ENCODE data around the gene SDK1. TPM values are rescaled to one million over a fixed set of nuclear protein-coding genes. Genes with fewer than 3 reads are reported as not detected.

The SDK1 gene
- polyA plus RNA-seq, 2 of the 4 experiments (the other 2 are of a cell fraction): 0.12 to 0.28 TPM

- Histone ChIP-seq H3K4me3 (no peak overlapping the region), H3K4me2 (no peak overlapping the region), H3K4me1 (no peaks in the 10 kb centered on the region), H3K9me3 (peaks cover 6% of the 10 kb centered on the region; the same call in 1 of the 3 replicates), H3K27ac (no peak overlapping the region)
- no peak for DNase-seq (ENCODE audit: low read depth in 1 of 2, low spot score in 1 of 2)
- 43% methylated on average over 9 of the region's 9 CpGs for WGBS (ENCODE audit: missing lambda C conversion rate)
- ChIA-PET POLR2A (no interaction called here), CTCF (interaction anchor here (0.9 kb wide), 1 partner anchor 28 kb away, joined by 3 read pairs; no protein-coding TSS in a partner anchor)
- ATAC-seq: no peak
- TF ChIP-seq MAX (IDR thresholded peaks at IDR 0.05) (no peak), POLR2AphosphoS2 (conservative IDR thresholded peaks at IDR 0.05; ENCODE audit: low read length) (no peak), PBX3 (IDR thresholded peaks at IDR 0.05) (no peak), BHLHE40 (IDR thresholded peaks at IDR 0.05; ENCODE audit: low read depth, low read length) (no peak), ESRRA (IDR thresholded peaks at IDR 0.05; ENCODE audit: borderline replicate concordance, low read length) (no peak), JUN (IDR thresholded peaks at IDR 0.05) (no peak)
- no peak for FAIRE-seq
These were observed 273.3 kb downstream of the SDK1 start for GRCh38 chr7:3574386-3574785.

GRCh38 chr7:3575753-3576531, 274.9 kb downstream of the SDK1 start:
- POLR2A ChIA-PET: no interaction called here
- DNase-seq (ENCODE audit: low read depth in 1 of 2, low spot score in 1 of 2): no peak
- no peak overlapping the region for H3K27ac ChIP-seq
- no peak overlapping the region for H3K4me2 ChIP-seq
- no peak for ATAC-seq
- H3K9me3 ChIP-seq: peaks cover 10% of the 10 kb centered on the region; the same call in 1 of the 3 replicates
- no peak overlapping the region for H3K4me3 ChIP-seq
- FAIRE-seq: no peak
- 36% methylated on average over 7 of the region's 7 CpGs for WGBS (ENCODE audit: missing lambda C conversion rate)
- CTCF ChIA-PET: interaction anchor here (0.8 kb wide), 1 partner anchor 12 kb away, joined by 3 read pairs; no protein-coding TSS in a partner anchor
- no peaks in the 10 kb centered on the region for H3K4me1 ChIP-seq
- no peak for TF ChIP-seq TFCP2L1 (CRISPR knock-in tag; IDR thresholded peaks at IDR 0.05)
- no peak for TF ChIP-seq E2F6 (IDR thresholded peaks at IDR 0.05; ENCODE audit: borderline replicate concordance, low read depth)
- TF ChIP-seq SMC3 (IDR thresholded peaks at IDR 0.05): no peak
- TF ChIP-seq EHF (CRISPR knock-in tag; IDR thresholded peaks at IDR 0.05): no peak
- TF ChIP-seq CHD4 (IDR thresholded peaks at IDR 0.05; ENCODE audit: borderline replicate concordance): no peak
- no peak for TF ChIP-seq FOSB (CRISPR knock-in tag; IDR thresholded peaks at IDR 0.05)
- TF ChIP-seq ATOH8 (CRISPR knock-in tag; IDR thresholded peaks at IDR 0.05; ENCODE audit: low read depth): no peak
- no peak for TF ChIP-seq RCOR1 (IDR thresholded peaks at IDR 0.05; ENCODE audit: low read depth, low read length)
- TF ChIP-seq HES2 (IDR thresholded peaks at IDR 0.05): no peak
- no peak for TF ChIP-seq TP53 (CRISPR knock-in tag; IDR thresholded peaks at IDR 0.05)
- TF ChIP-seq POLR2A (IDR thresholded peaks at IDR 0.05; ENCODE audit: low read length): no peak
- TF ChIP-seq NR3C1 (IDR thresholded peaks at IDR 0.05): no peak
- TF ChIP-seq MYC (IDR thresholded peaks at IDR 0.05; ENCODE audit: borderline replicate concordance, low read length): no peak
- no peak for TF ChIP-seq ZFP36 (IDR thresholded peaks at IDR 0.05; ENCODE audit: borderline replicate concordance, partially characterized antibody)

- POLR2A ChIA-PET: no interaction called here
- Histone ChIP-seq H3K4me3 (no peak overlapping the region), H3K4me1 (no peaks in the 10 kb centered on the region), H3K4me2 (no peak overlapping the region), H3K27ac (no peak overlapping the region), H3K9me3 (peaks cover 10% of the 10 kb centered on the region; the same call in 1 of the 3 replicates)
- TF ChIP-seq JUNB (IDR thresholded peaks at IDR 0.05) (no peak), E2F6 (IDR thresholded peaks at IDR 0.05; ENCODE audit: borderline replicate concordance, low read depth) (no peak)
- DNase-seq (ENCODE audit: low read depth in 1 of 2, low spot score in 1 of 2) (no peak), FAIRE-seq (no peak), ATAC-seq (no peak)
- CTCF ChIA-PET: no interaction called here
- WGBS (ENCODE audit: missing lambda C conversion rate): 41% methylated on average over 6 of the region's 6 CpGs
These were observed 277.3 kb downstream of the SDK1 start for GRCh38 chr7:3578399-3578798.

All from A549 (cell line).